HG03457 (cell line): Measurements from ENCODE around the gene DAAM1.

Experiments used
- ATAC-seq: cut with Tn5 transposase; IDR thresholded peaks from one replicate; pipeline ENCODE4 v1.9.1; 2021; ENCODE audit warnings: moderate number of reproducible peaks; ENCODE audit not compliant: unreplicated experiment

DAAM1 gene

GRCh38 chr14:59309291-59309900 lies 120.9 kb downstream of the DAAM1 start:
- ATAC-seq = no peak

- ATAC-seq = no peak
Measured at GRCh38 chr14:59310633-59311032, 122.2 kb downstream of the DAAM1 start.

GRCh38 chr14:59311723-59312122 lies 123.3 kb downstream of the DAAM1 start:
- ATAC-seq = no peak

GRCh38 chr14:59313144-59313651 lies 124.7 kb downstream of the DAAM1 start:
- ATAC-seq = peak; percentile 55

GRCh38 chr14:59313658-59314608 lies 125.5 kb downstream of the DAAM1 start:
- ATAC-seq = no peak

- no peak for ATAC-seq
Measured at GRCh38 chr14:59314953-59315599, 126.6 kb downstream of the DAAM1 start.

GRCh38 chr14:59316151-59316830 lies 127.8 kb downstream of the DAAM1 start:
- ATAC-seq = no peak

- no peak for ATAC-seq
Measured at GRCh38 chr14:59317346-59317745, 128.9 kb downstream of the DAAM1 start.

- ATAC-seq = no peak
Measured at GRCh38 chr14:59317798-59318505, 129.5 kb downstream of the DAAM1 start.

GRCh38 chr14:59318908-59319307 lies 130.4 kb downstream of the DAAM1 start:
- no peak for ATAC-seq

GRCh38 chr14:59320361-59320760 lies 131.9 kb downstream of the DAAM1 start:
- no peak for ATAC-seq

- ATAC-seq = no peak
Measured at GRCh38 chr14:59320763-59321625, 132.5 kb downstream of the DAAM1 start.

GRCh38 chr14:59321626-59321949 lies 133.1 kb downstream of the DAAM1 start:
- no peak for ATAC-seq

- no peak for ATAC-seq
Measured at GRCh38 chr14:59325906-59326305, 137.4 kb downstream of the DAAM1 start.

- ATAC-seq = no peak
Measured at GRCh38 chr14:59328454-59328853, 140.0 kb downstream of the DAAM1 start.

GRCh38 chr14:59330455-59330854 lies 142.0 kb downstream of the DAAM1 start:
- no peak for ATAC-seq

- no peak for ATAC-seq
Measured at GRCh38 chr14:59331217-59331616, 142.8 kb downstream of the DAAM1 start.

- ATAC-seq = no peak
Measured at GRCh38 chr14:59332727-59333126, 144.3 kb downstream of the DAAM1 start.

GRCh38 chr14:59333235-59333634 lies 144.8 kb downstream of the DAAM1 start:
- no peak for ATAC-seq

GRCh38 chr14:59333668-59334067 lies 145.2 kb downstream of the DAAM1 start:
- no peak for ATAC-seq
